Esophagus muscularis mucosa (tissue), 4 donors: ENCODE data around the gene SMIM17.

Experiments
- EP300 ChIP-seq: sonication (generic); formaldehyde crosslinking; IDR thresholded peaks from one replicate; pipeline ENCODE4 v1.6.1; 2017; ENCODE audit warnings: antibody characterized with exemption
- POLR2A ChIP-seq: fragments of 450-650 bp; IDR thresholded peaks from one replicate; pipeline ENCODE4 v1.6.1; 2017; ENCODE audit warnings: antibody characterized with exemption, moderate library complexity, mild to moderate bottlenecking, low read depth
- POLR2AphosphoS5 ChIP-seq, 2 donors: sonication (generic); formaldehyde crosslinking; IDR thresholded peaks; one replicate each; pipeline ENCODE4 v1.6.1; 2017; ENCODE audit warnings: antibody characterized with exemption in 2 of 2
- TF ChIP-seq, protein P1 (sequence below), 3 experiments: fragments of 200-600 bp in 2 of 3; fragments of 450-650 bp in 1 of 3; sonication (generic) in 2 of 3; IDR thresholded peaks; one replicate each; pipeline ENCODE4 v1.5.1; 2017 to 2019; ENCODE audit warnings: antibody characterized with exemption in 3 of 3, mild to moderate bottlenecking in 2 of 3, moderate library complexity in 1 of 3

GRCh38 chr19:56612737-56613136, 30.2 kb upstream of the SMIM17 start:
- no peak for TF ChIP-seq POLR2A
- TF ChIP-seq POLR2AphosphoS5 (IDR thresholded peaks at IDR 0.05), result no peak
- TF ChIP-seq, protein P1, sequence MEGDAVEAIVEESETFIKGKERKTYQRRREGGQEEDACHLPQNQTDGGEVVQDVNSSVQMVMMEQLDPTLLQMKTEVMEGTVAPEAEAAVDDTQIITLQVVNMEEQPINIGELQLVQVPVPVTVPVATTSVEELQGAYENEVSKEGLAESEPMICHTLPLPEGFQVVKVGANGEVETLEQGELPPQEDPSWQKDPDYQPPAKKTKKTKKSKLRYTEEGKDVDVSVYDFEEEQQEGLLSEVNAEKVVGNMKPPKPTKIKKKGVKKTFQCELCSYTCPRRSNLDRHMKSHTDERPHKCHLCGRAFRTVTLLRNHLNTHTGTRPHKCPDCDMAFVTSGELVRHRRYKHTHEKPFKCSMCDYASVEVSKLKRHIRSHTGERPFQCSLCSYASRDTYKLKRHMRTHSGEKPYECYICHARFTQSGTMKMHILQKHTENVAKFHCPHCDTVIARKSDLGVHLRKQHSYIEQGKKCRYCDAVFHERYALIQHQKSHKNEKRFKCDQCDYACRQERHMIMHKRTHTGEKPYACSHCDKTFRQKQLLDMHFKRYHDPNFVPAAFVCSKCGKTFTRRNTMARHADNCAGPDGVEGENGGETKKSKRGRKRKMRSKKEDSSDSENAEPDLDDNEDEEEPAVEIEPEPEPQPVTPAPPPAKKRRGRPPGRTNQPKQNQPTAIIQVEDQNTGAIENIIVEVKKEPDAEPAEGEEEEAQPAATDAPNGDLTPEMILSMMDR (IDR thresholded peaks at IDR 0.05), result no peak
- TF ChIP-seq EP300, result no peak
